ENCODE results near the gene FOXRED2. TPM values are rescaled to one million over a fixed set of nuclear protein-coding genes. Genes with fewer than 3 reads are reported as not detected.
"Not testable (repeated sequence)": the region's sequence is repeated elsewhere in the genome, so short reads cannot be mapped to it uniquely, and the experiment has no call there.

FOXRED2 gene
- polyA plus RNA-seq (ENCODE audit: insufficient read length in 4 of 4) = 10 to 100 TPM; 23.0 to 29.7 (median 26.4) TPM

DNA sequence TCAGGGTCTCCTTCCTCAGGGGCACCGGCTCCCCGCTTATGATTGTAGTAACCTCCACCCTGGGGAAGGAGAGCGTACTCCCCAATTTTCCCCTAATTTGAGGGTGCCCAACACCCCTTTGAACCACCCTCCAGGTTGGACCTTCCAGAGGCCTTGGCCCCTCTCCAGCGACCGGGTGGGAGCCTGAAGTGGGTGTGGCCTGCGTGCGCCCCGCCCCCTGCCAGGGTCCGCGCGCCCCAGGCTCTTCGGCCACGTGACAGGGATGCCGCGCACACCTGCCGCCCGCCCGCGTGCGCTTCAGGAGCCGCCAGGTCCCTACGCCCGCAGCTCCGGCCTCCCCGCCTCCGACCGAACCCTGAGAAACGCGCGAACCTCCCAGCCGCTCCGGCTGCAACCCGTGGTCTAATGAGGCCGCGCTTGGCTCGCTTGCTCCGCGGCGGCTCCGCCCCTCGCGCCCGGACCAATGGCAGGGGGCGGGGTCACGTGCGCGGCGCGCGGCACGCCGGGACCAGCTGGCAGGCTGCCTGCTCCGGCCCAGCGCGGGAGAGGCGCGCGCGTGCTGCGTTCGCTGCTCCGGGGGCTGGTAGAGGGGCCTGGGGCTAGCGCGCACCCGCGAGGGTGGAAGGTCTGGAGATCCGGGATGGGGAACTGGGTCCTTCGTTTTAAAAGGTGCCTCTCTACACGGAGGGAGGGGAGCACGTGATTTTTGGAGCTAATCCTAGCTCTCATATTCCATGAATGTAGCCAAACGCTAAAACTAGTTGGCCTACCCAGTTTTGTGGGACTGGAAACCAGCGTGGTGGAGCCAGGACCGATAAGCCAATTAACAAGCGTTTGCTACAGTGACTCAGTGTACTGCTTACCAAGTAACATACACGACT lies at the start of gene FOXRED2:
FOXRED2 (minus strand) TSS at position 404 of the 881 bp plus-strand sequence. CDS start 618 bp downstream, outside the sequence.
- peak; percentile 64 to 81 (median 76) for DNase-seq (ENCODE audit: low read depth in 4 of 4, low spot score in 3 of 4)

GRCh38 chr22:36554098-36554497 lies 47.3 kb upstream of the FOXRED2 start:
- no peak for DNase-seq (ENCODE audit: low read depth in 4 of 4, low spot score in 3 of 4)

- DNase-seq (ENCODE audit: low read depth in 4 of 4, low spot score in 3 of 4) = no peak
These were observed 45.4 kb upstream of the FOXRED2 start for GRCh38 chr22:36552289-36552688.

DNA sequence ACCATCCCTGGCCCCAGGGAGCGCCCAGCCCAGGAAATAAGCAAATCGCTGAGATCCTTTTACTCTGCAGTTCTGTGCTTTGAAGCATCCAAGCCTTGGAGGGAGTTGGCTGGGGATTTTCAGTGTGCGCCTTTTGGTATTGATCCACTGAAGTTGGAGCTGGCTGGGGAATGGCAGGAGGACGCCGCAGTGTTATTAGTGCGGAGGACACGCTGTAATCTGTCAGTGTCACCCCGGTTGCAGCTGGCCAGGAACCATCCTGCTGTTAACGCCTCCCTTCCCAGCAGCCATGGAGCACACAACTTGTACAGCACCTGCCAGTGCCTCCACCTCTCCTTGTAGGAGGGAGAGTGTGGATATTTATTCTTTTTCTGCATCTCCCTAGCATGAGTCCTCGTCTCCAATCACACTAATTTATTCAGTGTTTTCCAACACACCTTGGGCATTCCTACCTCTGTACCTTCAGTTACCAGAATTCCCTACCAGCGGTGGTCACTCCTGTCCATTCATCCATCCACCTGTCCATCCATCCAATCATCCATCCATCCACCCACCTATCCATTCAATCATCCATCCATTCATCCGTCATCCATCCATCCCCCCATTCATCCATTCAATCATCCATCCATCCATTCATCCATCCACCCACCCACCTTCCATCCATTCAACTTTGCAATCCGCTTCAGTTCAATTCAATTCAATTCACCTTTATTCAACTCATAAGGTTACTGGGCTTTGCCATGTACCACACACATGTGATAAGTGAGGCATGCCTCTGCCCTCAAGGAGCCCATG lies 44.1 kb upstream of the FOXRED2 start:
- DNase-seq (ENCODE audit: low read depth in 4 of 4, low spot score in 3 of 4) = no peak

DNA sequence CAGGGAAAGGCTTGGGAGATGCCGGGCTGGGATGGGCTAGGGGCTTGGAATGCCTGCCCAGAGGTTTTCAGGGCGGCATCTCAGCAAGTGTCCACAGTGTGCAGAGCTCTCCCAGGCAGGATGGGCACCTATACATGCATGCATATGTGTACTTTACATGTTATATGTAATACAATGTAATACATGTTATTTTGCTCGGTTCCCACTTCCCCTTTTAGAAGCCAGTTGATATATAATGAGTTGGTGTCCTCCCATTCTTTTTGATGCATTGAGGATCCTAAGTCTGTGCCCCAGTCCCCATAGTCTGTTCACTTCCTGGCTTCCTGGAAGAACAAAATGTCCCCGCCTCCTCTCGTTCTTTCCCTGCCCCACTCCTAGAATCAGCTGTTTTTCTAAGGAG lies 42.2 kb upstream of the FOXRED2 start:
- DNase-seq (ENCODE audit: low read depth in 4 of 4, low spot score in 3 of 4) = no peak

- DNase-seq (ENCODE audit: low read depth in 4 of 4, low spot score in 3 of 4) = no peak
These were observed 41.8 kb upstream of the FOXRED2 start for GRCh38 chr22:36548606-36549005.

GRCh38 chr22:36546932-36547331 lies 40.1 kb upstream of the FOXRED2 start:
- no peak for DNase-seq (ENCODE audit: low read depth in 4 of 4, low spot score in 3 of 4)

DNA sequence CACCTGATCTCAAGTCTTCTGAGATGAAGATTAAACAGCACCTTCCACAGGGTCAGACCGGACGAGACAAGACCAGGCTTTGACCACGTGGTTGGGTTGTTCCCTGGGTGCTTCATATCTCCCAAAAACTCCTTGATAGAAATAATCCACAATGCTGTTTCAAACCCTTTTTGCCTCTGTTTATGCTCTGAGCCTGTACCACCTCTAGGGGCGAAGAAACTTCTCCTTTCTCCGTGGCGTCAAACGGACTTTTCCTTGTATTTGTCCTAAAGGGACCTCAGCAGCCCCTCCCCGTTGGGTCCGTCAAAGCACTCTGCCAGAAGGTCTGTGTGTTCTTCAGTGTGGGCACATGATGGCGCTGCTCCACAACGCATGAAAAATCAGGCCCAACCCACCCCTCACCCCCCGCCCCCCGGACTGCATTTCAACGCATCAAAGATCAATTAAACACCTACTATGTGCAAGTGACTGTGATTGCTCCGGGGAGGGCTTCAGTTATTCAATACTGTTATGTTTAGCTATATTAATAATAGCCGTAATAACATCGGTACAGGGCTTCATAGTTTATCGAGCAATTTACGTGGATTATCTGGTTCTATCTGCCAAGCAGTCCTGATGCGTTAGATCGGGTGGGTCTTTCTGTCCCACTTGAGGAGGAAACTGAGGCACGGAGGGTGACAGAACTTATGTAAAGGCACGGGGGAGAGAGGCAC lies 39.4 kb upstream of the FOXRED2 start:
- DNase-seq (ENCODE audit: low read depth in 4 of 4, low spot score in 3 of 4) = no peak

- DNase-seq (ENCODE audit: low read depth in 4 of 4, low spot score in 3 of 4) = no peak
These were observed 37.3 kb upstream of the FOXRED2 start for GRCh38 chr22:36544107-36544620.

DNA sequence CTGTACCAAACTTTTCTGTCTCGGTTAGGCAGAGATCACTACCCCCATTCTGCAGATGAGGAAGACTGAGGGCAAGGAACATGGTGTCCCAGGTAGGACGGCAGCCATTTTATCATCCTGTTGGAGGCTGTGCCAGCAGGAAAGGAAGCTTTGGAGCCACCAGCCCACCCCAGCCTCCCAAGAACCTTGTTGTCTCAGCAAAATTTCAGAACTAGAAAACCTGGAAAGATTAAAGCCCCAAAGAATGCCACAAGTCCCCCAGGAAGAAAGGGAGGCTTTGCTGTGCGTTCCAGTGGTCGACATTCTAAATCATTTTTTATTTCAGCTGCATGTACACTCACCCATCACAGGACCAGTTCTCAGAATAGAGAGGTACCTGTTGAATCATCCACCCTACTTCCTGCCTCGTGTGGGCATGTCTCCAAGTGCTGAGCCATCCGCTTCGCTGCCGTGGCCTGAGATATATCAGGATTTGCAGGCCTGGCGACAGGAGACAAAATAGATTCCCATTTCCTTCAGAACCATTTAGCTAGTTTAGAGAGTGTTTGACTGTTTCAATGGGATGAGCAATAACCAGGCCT lies 35.1 kb upstream of the FOXRED2 start:
- no peak for DNase-seq (ENCODE audit: low read depth in 4 of 4, low spot score in 3 of 4)

DNA sequence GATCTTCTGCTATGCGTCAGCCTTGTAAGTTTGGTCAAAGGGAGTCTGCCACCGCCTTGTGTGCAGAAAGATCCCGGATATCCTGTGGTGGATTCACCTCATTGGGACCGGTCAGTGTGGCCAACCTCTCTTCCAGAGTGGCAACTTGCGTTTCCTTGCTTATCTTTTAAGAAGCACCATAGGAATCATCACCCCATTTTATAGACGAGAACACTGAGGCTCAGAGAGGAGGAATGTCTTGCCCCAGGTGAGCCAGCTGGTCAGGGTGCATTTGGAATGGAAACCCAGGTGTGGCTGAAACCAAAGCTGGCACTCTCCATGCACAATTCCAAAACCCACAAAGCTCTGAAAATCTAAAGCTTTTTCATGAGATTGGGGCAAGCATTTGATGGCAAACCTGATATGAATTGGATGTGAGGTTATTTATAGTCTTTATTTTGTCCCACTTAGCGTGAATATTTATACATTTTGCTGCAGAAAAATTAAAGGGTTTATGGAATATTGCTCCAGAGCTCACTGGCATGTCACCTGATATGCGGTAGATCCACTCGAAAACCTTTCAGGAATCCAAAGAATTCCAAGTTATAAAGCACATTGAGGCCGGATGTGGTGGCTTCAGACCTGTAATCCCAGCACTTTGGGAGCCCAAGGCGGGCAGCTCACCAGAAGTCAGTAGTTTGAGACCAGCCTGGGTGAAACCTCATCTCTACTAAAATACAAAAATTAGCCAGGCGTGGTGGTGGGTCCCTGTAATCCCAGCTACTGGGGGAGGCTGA lies 34.2 kb upstream of the FOXRED2 start:
- no peak for DNase-seq (ENCODE audit: low read depth in 4 of 4, low spot score in 3 of 4)

DNA sequence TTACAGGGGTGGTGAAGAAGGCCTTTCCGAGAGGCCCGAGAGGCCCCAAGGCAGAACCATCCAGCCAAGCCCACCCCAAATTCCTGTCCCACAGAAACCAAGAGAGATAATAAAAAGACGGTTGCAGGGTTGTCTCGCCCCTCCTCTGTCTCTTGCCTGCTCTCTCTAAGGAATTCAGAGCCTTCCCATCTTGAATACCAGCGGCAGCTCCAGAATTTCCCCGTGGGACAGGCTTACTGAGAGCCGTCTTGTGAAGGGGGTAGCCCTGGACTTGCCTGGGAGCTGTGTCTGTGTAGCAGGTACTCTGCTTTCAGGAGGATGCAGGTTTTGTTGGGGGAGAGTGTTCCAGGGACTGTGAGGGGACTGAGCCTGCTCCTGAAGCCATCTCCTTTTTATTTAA lies 31.7 kb upstream of the FOXRED2 start:
- no peak for DNase-seq (ENCODE audit: low read depth in 4 of 4, low spot score in 3 of 4)

DNA sequence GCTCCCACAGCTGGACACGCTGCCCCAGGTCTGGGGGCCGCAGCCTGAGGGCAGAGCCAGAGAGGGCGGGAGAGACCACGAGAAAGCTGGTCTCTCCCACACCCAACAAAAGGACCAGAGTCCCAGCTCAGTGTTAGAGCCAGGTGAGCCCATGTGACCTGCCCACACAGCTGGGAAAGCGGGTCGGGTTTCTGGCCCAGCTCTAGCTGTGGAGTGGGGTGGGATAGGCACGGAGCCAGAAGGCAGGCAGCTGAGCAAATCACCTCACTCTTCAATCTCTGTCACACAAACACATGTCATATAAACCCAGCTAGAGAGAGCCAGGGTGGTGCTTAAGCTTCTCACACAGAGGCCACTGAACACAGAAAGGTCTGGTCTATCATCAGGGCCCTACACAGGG lies 29.9 kb upstream of the FOXRED2 start:
- no peak for DNase-seq (ENCODE audit: low read depth in 4 of 4, low spot score in 3 of 4)

DNA sequence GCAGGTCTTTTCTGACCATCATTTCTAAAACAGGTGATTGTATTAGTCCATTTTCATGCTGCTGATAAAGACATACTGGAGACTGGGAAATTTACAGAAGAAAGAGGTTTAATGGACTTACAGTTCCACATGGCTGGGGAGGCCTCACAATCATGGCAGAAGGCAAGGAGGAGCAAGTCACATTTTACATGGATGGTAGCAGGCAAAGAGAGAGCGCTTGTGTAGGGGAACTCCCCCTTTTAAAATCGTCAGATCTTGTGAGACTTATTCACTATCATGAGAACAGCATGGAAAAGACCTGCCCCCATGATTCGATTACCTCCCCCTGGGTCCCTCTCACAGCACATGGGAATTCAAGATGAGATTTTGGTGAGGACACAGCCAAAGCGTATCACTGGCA lies 26.5 kb upstream of the FOXRED2 start:
- DNase-seq (ENCODE audit: low read depth in 4 of 4, low spot score in 3 of 4) = not testable (repeated sequence)

GRCh38 chr22:36532466-36532865 lies 25.6 kb upstream of the FOXRED2 start:
- DNase-seq (ENCODE audit: low read depth in 4 of 4, low spot score in 3 of 4) = no peak

- peak; percentile 97 to 98 (median 98) for DNase-seq (ENCODE audit: low read depth in 4 of 4, low spot score in 3 of 4)
These were observed 22.2 kb upstream of the FOXRED2 start, which contains the start of gene EIF3D for GRCh38 chr22:36528795-36529751. TSS of gene EIF3D (minus strand) at chr22:36529166. CDS start at chr22:36526121, 3,045 bp downstream.

GRCh38 chr22:36528341-36528740 lies 21.5 kb upstream of the FOXRED2 start:
- no peak for DNase-seq (ENCODE audit: low read depth in 4 of 4, low spot score in 3 of 4)

- DNase-seq (ENCODE audit: low read depth in 4 of 4, low spot score in 3 of 4) = no peak
These were observed 15.8 kb upstream of the FOXRED2 start for GRCh38 chr22:36522662-36523061.
